GM19099 (cell line): ENCODE data around the gene ANKDD1A.

Source experiments
- POLR2A ChIP-seq: IDR thresholded peaks from 3 replicates; pipeline ENCODE4 v1.6.1; 2011; ENCODE audit warnings: low read depth; ENCODE audit not compliant: insufficient read length; ENCODE audit errors: extremely low read depth

Gene ANKDD1A

GRCh38 chr15:64959128-64959527, 47.4 kb downstream of the ANKDD1A start:
- no peak for TF ChIP-seq POLR2A

DNA sequence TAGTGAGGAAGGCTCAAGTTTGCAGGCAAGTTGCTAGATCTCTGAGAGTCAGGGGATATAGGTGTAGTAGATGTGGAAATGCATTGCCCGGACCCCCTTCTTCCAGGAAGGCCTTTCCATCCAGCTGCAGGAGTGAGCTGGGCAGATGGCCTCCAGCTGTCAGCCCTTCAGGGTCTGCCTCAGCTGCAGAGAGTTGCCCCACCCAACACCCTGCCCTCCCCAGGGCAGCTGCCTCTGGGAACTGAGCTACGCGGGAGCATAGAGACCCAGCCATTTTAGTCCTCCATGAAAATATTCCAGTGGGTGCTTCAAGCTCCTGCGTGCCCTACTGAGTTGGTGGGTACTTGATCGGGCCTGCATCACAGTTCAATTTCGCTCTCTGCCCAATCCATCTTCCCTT, 48.5 kb downstream of the ANKDD1A start:
- no peak for TF ChIP-seq POLR2A

GRCh38 chr15:64961013-64961412, 49.3 kb downstream of the ANKDD1A start:
- no peak for TF ChIP-seq POLR2A

GRCh38 chr15:64969401-64969800, 57.7 kb downstream of the ANKDD1A start:
- TF ChIP-seq POLR2A: no peak

- TF ChIP-seq POLR2A: no peak
Observed at GRCh38 chr15:64970698-64971097, 59.0 kb downstream of the ANKDD1A start.

GRCh38 chr15:64975390-64975789, 63.7 kb downstream of the ANKDD1A start:
- TF ChIP-seq POLR2A: no peak

- TF ChIP-seq POLR2A: no peak
Observed at GRCh38 chr15:64979252-64979710, 67.6 kb downstream of the ANKDD1A start.

- no peak for TF ChIP-seq POLR2A
Observed at GRCh38 chr15:64981812-64982431, 70.2 kb downstream of the ANKDD1A start.

DNA sequence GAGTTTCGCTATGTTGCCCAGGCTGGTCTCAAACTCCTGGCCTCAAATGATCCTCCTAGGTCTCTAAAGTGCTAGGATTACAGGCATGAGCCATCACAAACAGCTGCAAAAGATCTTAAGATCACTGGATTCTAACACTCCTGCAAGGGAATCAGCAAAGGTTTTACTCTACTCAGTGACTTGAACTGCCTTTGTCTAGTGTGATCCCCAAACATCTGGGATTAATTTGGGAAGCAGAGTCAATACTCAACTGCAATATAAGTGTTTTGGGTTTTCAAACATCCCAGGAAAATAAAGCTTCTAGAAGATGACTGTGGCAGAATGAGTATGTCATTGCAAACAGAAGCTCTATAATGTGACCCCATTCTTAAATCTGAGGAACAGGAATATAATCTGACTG, 70.8 kb downstream of the ANKDD1A start:
- no peak for TF ChIP-seq POLR2A

- TF ChIP-seq POLR2A: no peak
Observed at GRCh38 chr15:64985366-64986033, 73.8 kb downstream of the ANKDD1A start.

- TF ChIP-seq POLR2A: no peak
Observed at GRCh38 chr15:64987136-64987535, 75.4 kb downstream of the ANKDD1A start.

- peak; percentile 69 for TF ChIP-seq POLR2A
Observed at GRCh38 chr15:64989416-64990167, 77.9 kb downstream of the ANKDD1A start, which contains the start of gene SPG21. Gene SPG21, minus strand, starts transcription at chr15:64989914. Its CDS starts 6,345 bp downstream, at chr15:64983569.

- no peak for TF ChIP-seq POLR2A
Observed at GRCh38 chr15:64990168-64990470, 78.4 kb downstream of the ANKDD1A start.

GRCh38 chr15:64991536-64992135, 79.9 kb downstream of the ANKDD1A start:
- no peak for TF ChIP-seq POLR2A

- TF ChIP-seq POLR2A: no peak
Observed at GRCh38 chr15:64993290-64993689, 81.6 kb downstream of the ANKDD1A start.
